PC-9 (cell line): ENCODE measurements around the gene TSPEAR.

ENCODE experiments used
- CTCF ChIP-seq: fragments of 200-600 bp; sonication (generic); conservative IDR thresholded peaks from 2 replicates; pipeline ENCODE4 v1.6.1; 2017; ENCODE audit warnings: mixed run types, antibody characterized with exemption, mild to moderate bottlenecking, moderate library complexity
- EZH2 ChIP-seq: fragments of 200-600 bp; sonication (generic); IDR thresholded peaks from 2 replicates; pipeline ENCODE4 v1.8.0; 2017; ENCODE audit warnings: antibody characterized with exemption, low read depth

GRCh38 chr21:44708866-44709425, 2.4 kb downstream of the TSPEAR start:
- TF ChIP-seq CTCF = no peak
- TF ChIP-seq EZH2 = no peak
